OCI-M1 (cell line): ENCODE measurements around the gene OTOGL.
"Not testable (repeated sequence)": the region's sequence is repeated elsewhere in the genome, so short reads cannot be mapped to it uniquely, and the experiment has no call there.

ENCODE experiments used
- DNase-seq: peaks from one replicate; lab custom pipeline; 2025; lab: John Stamatoyannopoulos, UW

OTOGL gene

GRCh38 chr12:80230068-80230467 lies 130.7 kb downstream of the OTOGL start:
- DNase-seq = peak; percentile 82

- DNase-seq = peak; percentile 42
Observed at GRCh38 chr12:80232837-80233236, 133.5 kb downstream of the OTOGL start.

DNA sequence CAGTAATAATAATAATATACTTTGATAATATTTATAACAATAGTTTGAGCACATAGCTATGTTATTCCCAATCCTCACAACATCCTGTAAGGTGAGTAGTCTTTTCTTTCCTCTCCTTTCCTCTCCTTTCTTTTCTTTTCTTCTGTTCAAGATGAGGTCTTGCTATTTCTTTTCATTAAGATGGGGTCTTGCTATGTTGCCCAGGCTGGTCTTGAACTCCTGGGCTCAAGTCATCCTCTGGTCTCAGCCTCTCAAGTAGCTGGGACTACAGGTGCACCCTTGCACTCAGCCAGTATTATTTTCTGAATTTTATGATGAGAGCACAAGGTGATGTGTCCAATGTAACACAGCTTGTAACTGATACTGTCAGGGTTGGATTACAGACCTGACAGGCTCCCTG lies 134.6 kb downstream of the OTOGL start:
- no peak for DNase-seq

DNA sequence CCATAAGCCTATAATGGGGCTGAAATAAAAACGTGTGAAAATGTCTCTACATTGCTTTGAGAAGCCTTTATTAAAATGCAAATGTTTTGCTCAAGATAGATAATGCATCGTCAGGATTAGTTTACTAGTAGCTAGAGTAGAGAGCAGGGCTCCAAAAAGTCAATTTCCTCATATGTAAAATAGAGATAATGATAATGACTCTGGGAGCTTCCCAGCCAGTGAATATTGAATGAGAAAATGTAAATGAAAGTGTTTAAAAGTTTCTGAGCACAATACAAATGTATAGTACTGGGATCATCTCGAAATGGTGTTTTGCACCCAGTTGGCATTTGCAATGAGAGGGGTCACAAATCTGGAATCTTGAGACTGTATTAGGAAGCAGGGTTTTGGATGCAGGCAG lies 135.3 kb downstream of the OTOGL start:
- DNase-seq = no peak

- DNase-seq = no peak
Observed at GRCh38 chr12:80235944-80236343, 136.6 kb downstream of the OTOGL start.

GRCh38 chr12:80239867-80240266 lies 140.5 kb downstream of the OTOGL start:
- no peak for DNase-seq

DNA sequence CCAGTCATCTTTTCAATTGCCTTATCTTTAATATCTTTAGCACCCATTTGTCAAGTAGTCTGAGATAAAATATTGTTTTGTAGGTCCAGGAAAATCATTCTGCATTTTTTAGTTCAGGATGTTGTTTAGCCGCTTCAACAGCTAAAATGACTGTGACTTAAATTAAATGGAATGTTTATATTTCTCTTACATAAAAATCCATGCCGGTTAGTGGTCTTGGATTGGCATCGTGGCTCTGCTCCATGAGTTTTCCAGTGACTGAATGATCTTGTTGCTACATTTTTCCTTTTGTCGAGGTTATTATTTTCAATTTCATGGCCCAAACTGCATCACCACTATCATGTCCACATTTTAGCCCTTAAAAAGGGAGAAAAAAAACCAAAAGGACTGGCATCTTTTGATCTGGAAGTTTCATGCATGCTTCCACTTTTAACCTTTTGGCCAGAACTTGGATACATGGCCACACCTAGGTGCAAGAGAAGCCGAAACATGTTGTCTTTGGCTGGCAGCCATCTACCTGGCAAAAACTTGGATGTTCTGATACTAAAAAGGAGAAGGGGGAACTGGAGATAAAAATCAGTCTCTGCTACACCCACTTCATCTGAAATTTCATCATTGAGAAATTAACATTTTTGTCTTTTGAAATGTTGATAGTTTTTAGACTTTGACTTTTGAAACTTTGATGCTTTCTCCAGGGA lies 142.4 kb downstream of the OTOGL start:
- DNase-seq = no peak

DNA sequence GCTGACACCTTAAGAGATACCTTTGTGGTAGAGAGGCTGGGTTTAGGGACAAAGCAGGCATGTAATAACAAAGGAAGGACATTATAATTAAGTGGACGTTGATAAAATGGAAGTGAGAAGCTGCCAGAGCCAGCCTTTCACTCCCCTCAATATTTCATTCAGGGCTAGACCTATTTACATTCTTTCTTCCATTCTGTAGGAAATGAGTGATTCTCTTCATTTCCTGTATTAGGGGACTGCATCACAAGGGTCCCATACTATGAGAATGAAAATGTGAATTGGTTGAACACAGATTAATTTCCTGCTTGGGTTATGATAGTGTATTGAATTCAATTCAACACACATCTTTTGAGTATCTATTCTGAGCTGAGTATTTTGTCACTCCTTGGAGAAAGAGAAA lies 143.0 kb downstream of the OTOGL start:
- DNase-seq = no peak

DNA sequence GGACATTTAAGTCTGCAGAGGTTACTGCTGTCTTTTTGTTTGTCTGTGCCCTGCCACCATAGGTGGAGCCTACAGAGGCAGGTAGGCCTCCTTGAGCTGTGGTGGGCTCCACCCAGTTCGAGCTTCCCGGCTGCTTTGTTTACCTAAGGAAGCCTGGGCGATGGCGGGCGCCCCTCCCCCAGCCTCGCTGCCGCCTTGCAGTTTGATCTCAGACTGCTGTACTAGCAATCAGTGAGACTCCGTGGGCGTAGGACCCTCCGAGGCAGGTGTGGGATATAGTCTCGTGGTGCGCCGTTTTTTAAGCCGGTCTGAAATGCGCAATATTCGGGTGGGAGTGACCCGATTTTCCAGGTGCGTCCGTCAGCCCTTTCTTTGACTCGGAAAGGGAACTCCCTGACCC lies 150.2 kb downstream of the OTOGL start:
- DNase-seq = not testable (repeated sequence)

DNA sequence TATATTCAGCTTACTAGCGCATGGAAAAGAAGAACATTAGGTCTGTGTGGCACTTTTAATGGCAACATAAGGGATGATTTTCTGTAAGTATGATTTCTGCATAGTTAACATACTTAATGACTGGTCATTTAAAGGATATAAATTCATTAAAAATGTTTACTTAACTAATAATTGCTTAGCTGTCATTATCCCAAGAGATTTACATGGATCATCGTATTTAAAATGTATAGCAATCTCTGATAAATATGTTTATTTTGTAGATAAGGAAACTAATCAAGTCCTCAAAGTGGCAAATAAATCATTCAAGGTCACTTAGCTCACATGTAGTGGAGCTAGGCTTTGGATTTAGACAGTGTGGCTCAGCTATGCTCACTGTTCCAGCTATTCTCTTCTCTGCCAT lies 158.6 kb downstream of the OTOGL start:
- no peak for DNase-seq

DNA sequence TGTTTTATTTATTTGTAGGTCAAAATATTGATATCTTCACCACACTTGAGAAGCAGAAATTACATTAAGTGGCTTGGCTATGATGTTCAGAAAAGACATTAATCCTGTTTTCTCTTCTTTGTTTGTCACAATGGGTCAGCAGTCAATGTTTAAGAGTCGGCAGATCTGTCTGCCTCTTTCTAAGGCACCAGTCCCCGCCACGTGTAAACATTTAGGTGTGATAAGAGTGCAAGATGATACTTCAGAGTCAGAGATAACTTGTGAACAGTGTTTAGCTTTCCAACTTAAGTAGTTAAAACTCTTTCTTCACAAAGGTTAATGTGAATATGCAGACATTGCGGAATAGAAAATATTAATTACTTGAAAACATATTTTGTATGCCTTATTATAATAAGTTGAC lies 160.9 kb downstream of the OTOGL start:
- DNase-seq = no peak

- DNase-seq = no peak
Observed at GRCh38 chr12:80261403-80261802, 162.1 kb downstream of the OTOGL start.

GRCh38 chr12:80262346-80262745 lies 163.0 kb downstream of the OTOGL start:
- no peak for DNase-seq

- DNase-seq = no peak
Observed at GRCh38 chr12:80262771-80263170, 163.4 kb downstream of the OTOGL start.

- no peak for DNase-seq
Observed at GRCh38 chr12:80264386-80264785, 165.0 kb downstream of the OTOGL start.

- no peak for DNase-seq
Observed at GRCh38 chr12:80264891-80265290, 165.6 kb downstream of the OTOGL start.

- DNase-seq = no peak
Observed at GRCh38 chr12:80268924-80269749, 169.8 kb downstream of the OTOGL start.

DNA sequence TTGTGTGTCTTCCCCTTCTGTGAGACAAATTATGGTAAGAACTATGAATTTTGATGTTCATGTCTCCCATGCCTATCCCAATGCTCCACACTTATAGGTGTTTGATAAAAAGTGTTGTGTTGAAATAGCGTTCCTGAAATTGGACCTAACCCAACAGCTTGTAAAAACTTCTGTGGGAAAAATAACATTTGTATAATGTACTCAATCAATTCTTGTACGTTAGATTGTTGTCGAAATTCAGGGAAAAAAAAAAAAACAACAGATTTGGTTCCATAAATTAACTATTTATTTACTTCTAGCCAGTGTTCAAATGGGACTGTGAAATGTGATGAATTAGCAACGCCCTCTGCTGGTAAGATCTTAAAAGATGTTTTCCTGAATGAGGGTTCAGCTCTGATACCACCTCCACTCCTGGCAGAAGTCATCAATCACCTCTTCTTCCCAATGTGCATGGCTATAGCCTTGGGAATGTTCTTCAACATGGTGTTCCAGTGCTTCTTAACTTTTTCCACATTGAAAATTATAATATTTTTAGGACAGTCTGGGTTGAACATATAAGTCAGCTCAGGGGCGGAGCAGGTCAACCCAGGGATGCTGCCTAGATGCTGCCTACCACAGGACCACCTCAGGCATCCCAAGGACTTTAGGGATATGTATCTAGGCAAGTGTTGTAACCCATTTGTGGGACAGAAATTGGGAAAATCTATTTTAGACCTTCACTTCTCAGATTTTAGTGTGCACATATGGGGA lies 170.6 kb downstream of the OTOGL start:
- peak; percentile 62 for DNase-seq

- DNase-seq = no peak
Observed at GRCh38 chr12:80271780-80272179, 172.4 kb downstream of the OTOGL start.

DNA sequence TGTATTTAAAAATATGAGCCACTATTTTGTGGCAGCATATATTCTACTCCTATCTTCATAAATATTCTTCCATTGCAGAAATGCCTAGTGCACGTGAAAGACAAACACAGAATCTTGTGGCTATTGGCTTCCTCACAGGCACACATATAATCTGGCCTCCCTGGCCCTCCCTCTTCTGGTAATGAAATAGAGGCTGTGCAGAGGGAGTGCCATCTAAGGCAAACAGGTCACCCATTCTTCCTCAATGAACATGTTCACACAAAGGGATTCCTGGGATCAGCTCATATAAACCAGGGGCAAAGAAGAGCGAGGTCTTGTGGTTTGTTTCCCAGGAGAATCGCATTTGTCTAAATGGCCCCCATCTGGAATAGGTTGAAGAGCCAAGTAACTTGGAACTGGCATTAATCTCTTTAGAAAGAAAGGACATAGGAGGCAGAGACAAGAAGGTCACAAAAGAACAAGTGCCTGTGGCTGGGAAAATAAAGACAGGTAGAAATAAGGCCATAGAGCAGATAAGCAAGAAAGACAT lies 173.1 kb downstream of the OTOGL start:
- DNase-seq = no peak

DNA sequence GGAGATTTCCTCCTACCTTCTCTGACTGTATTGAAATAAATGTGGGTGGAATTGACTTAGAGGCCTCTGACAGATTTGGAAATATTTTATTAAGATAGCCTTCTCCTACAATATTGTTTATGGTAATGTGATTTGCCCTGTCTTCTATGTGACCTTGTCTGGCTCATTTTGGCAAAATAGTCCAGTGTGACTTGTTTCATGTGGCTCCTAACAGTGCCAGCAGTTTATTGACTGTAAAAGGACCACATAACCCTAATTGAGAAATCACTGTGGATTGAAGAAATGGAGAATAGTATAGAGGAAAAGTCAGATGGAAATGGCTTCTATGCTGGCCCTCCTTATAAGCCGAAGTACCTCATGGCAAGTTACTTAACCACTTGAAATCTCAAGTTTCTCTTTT lies 173.8 kb downstream of the OTOGL start:
- no peak for DNase-seq

DNA sequence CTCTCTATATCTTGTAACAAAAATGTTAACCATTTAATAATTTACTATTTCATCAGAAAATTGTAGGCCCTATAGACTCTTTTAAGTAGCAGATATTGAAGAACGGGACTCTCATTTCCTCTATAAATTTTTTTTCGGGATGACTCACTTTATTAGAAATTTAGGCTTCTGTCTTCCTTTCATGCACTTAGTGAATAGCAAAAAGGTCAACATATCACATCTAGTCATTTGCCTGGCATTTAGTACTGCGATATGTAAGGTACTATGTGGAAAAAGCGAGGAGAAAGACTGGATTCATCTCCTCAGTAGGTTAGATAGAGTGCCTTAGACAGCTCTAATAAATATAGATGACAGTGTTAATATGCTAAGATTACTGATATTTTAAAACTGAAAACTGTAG lies 178.4 kb downstream of the OTOGL start:
- DNase-seq = no peak

- DNase-seq = no peak
Observed at GRCh38 chr12:80282226-80282625, 182.9 kb downstream of the OTOGL start.
